Tibial artery (tissue), 4 donors: Measurements from ENCODE around the gene NAALADL1.

Experiments
- DNase-seq, 2 donors: peaks; one replicate each; pipeline ENCODE4 v3.0.0-alpha.2; 2019
- H3K27ac ChIP-seq, 2 donors: fragments of 200-600 bp; sonication (generic) in 1 of 2; 1 replicate in 1 of 2; 2 replicates in 1 of 2; pipeline ENCODE4 v1.5.1; 2018 to 2019; ENCODE audit warnings: mild to moderate bottlenecking in 1 of 2
- H3K27me3 ChIP-seq, 2 donors: fragments of 200-600 bp; sonication (generic) in 1 of 2; one replicate each; pipeline versions ENCODE4 v1.5.1 to v1.6.0; 2016 to 2019
- H3K36me3 ChIP-seq, 3 donors: fragments of 200-600 bp; sonication (generic) in 2 of 3; one replicate each; pipeline ENCODE4 v1.5.1; 2016 to 2019; ENCODE audit warnings: mild to moderate bottlenecking in 2 of 3
- H3K4me1 ChIP-seq, 4 donors: fragments of 200-600 bp; sonication (generic) in 2 of 4; 1 replicate in 3 of 4; 2 replicates in 1 of 4; pipeline ENCODE4 v1.5.1; 2016 to 2019
- H3K4me3 ChIP-seq, 2 donors: fragments of 200-600 bp; sonication (generic) in 1 of 2; 1 replicate in 1 of 2; 2 replicates in 1 of 2; pipeline ENCODE4 v1.5.1; 2018 to 2019; ENCODE audit warnings: mild to moderate bottlenecking in 2 of 2
- H3K9me3 ChIP-seq, 3 donors: fragments of 200-600 bp; sonication (generic) in 1 of 3; one replicate each; pipeline ENCODE4 v1.5.1; 2016 to 2019
- intact Hi-C: fragments of 100-400 bp; cut with DNase I; formaldehyde crosslinking; loops from one replicate; pipeline ENCODE4 v1.15.0; 2023; ENCODE audit warnings: low total_unique reads
- TF ChIP-seq, protein P1 (sequence below), 2 experiments: fragments of 200-600 bp in 1 of 2; fragments of 450-650 bp in 1 of 2; IDR thresholded peaks; one replicate each; pipeline ENCODE4 v1.5.1; 2017 to 2019; ENCODE audit warnings: antibody characterized with exemption in 2 of 2, mild to moderate bottlenecking in 1 of 2, moderate library complexity in 1 of 2

The NAALADL1 gene

DNA sequence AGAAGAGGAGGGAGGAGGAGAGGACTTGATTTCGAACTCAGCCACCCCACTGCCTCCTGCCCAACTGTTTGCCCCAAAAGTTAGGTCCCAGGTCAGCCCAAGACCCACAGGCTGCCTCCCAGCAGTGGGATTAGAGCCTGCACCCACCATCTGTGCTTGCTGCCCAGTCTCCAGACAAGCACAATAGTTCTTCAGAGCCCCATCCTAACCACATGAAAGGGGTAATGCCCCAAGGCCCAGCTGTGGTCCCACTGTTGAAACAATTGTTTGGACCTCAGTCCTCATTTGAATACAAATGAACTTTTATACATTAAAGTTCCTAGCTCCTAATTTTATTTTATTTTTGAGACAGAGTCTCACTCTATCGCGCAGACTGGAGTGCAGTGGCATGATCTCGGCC, 32.3 kb upstream of the NAALADL1 start:
- H3K4me1 ChIP-seq = peaks cover 0 to 2% (median 2%) of the 10 kb centered on the region in 4 donors
- no peaks in the 10 kb centered on the region for H3K9me3 ChIP-seq
- intact Hi-C loops = no loop called here
- no peak overlapping the region for H3K4me3 ChIP-seq
- TF ChIP-seq, protein P1, sequence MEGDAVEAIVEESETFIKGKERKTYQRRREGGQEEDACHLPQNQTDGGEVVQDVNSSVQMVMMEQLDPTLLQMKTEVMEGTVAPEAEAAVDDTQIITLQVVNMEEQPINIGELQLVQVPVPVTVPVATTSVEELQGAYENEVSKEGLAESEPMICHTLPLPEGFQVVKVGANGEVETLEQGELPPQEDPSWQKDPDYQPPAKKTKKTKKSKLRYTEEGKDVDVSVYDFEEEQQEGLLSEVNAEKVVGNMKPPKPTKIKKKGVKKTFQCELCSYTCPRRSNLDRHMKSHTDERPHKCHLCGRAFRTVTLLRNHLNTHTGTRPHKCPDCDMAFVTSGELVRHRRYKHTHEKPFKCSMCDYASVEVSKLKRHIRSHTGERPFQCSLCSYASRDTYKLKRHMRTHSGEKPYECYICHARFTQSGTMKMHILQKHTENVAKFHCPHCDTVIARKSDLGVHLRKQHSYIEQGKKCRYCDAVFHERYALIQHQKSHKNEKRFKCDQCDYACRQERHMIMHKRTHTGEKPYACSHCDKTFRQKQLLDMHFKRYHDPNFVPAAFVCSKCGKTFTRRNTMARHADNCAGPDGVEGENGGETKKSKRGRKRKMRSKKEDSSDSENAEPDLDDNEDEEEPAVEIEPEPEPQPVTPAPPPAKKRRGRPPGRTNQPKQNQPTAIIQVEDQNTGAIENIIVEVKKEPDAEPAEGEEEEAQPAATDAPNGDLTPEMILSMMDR (IDR thresholded peaks at IDR 0.05) = no peak
- H3K36me3 ChIP-seq = peaks cover 25 to 44% (median 35%) of the 10 kb centered on the region in 3 donors
- no peak overlapping the region for H3K27ac ChIP-seq
- no peaks in the 10 kb centered on the region for H3K27me3 ChIP-seq
- no peak for DNase-seq

DNA sequence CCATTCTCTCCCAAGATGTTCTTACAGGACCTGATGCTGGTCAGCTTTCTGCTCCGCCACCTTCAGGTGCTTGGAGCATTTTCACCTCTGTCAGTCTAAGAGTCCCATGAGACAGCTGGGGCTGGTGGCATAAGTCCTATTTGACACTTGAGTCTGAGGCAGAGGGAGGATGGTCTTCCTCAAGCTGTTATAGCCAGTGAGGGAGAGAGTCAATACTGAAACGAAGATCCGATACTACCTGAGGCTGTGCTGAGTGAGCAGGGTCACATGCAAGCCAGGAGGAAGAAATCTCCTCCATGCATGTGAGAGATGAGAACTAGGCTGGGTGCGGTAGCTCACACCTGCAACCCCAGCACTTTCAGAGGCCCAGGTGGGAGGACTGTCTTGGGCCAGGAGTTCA, 31.3 kb upstream of the NAALADL1 start:
- no peak overlapping the region for H3K4me3 ChIP-seq
- H3K4me1 ChIP-seq = peaks cover 0 to 10% (median 9%) of the 10 kb centered on the region in 4 donors
- no peaks in the 10 kb centered on the region for H3K9me3 ChIP-seq
- TF ChIP-seq, protein P1 (IDR thresholded peaks at IDR 0.05) = no peak
- intact Hi-C loops = loop anchor here (5.0 kb wide), 1 partner anchor 62 kb away; the partner anchor contains the start of gene SNX15
- H3K27ac ChIP-seq = no peak overlapping the region
- DNase-seq = no peak
- peaks cover 25 to 46% (median 35%) of the 10 kb centered on the region in 3 donors for H3K36me3 ChIP-seq
- H3K27me3 ChIP-seq = no peaks in the 10 kb centered on the region

DNA sequence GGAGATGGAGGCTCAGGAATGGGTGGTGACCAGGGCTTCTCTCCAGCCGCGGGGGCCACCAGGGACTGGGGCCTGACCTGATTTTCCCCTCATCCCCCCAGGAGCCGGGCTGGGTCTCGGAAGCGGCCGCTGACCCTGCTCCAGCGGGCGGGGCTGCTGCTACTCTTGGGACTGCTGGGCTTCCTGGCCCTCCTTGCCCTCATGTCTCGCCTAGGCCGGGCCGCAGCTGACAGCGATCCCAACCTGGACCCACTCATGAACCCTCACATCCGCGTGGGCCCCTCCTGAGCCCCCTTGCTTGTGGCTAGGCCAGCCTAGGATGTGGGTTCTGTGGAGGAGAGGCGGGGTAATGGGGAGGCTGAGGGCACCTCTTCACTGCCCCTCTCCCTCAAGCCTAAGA, 29.5 kb upstream of the NAALADL1 start:
- Histone ChIP-seq H3K27me3 (no peaks in the 10 kb centered on the region), H3K4me3 (no peak overlapping the region), H3K36me3 (peaks cover 25 to 46% (median 35%) of the 10 kb centered on the region in 3 donors), H3K9me3 (no peaks in the 10 kb centered on the region), H3K4me1 (peaks cover 0 to 21% (median 17%) of the 10 kb centered on the region in 4 donors), H3K27ac (no peak overlapping the region)
- no peak for DNase-seq
- TF ChIP-seq, protein P1 (IDR thresholded peaks at IDR 0.05) = no peak
- intact Hi-C loops = loop anchor here (5.0 kb wide), 1 partner anchor 61 kb away; the partner anchor contains the start of gene SNX15

DNA sequence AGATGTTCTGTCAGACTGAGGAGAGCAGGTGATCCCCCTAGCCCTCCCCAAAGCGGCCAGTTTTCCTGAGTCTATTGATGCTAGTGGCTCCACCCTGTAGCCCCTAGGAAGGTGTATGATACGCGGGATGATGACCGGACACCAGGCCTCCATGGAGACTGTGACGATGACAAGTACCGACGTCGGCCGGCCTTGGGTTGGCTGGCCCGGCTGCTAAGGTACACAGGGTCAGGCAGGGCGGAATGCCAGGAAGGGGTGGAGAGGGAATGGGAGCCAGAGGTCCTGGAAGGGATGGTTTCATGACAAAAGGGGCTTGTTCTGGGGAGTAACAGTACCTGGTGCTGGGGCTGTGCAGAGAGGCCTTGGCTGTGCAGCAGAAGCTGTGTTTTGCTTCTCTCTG, 28.9 kb upstream of the NAALADL1 start:
- Histone ChIP-seq H3K4me1 (peaks cover 0 to 21% (median 17%) of the 10 kb centered on the region in 4 donors), H3K4me3 (no peak overlapping the region), H3K27ac (no peak overlapping the region), H3K36me3 (peaks cover 25 to 46% (median 35%) of the 10 kb centered on the region in 3 donors), H3K27me3 (no peaks in the 10 kb centered on the region), H3K9me3 (no peaks in the 10 kb centered on the region)
- DNase-seq = no peak
- intact Hi-C loops = loop anchor here (5.0 kb wide), 1 partner anchor 60 kb away; the partner anchor contains the start of gene SNX15
- TF ChIP-seq, protein P1 (IDR thresholded peaks at IDR 0.05) = no peak

DNA sequence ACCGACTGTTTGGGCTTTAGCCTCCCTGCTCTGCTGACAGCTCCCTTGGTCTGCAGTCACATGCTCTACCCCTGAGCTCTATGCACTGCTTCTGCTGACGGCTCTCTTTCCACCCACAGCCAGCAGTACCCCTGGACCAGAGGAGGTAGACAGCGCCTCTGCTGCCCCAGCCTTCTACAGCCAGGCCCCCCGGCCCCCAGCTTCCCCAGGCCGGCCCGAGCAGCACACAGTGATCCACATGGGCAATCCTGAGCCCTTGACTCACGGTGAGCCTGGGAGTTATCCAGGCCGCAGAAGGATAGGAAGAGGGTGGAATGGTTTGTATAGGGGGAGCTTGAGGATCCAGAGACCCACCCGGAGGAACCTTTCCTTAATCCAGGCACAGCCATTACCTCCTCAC, 28.5 kb upstream of the NAALADL1 start:
- H3K27ac ChIP-seq = no peak overlapping the region
- H3K36me3 ChIP-seq = peaks cover 25 to 46% (median 35%) of the 10 kb centered on the region in 3 donors
- TF ChIP-seq, protein P1 (IDR thresholded peaks at IDR 0.05) = no peak
- no peaks in the 10 kb centered on the region for H3K27me3 ChIP-seq
- H3K9me3 ChIP-seq = no peaks in the 10 kb centered on the region
- DNase-seq = no peak
- intact Hi-C loops = loop anchor here (5.0 kb wide), 1 partner anchor 60 kb away; the partner anchor contains the start of gene SNX15
- peaks cover 0 to 21% (median 17%) of the 10 kb centered on the region in 4 donors for H3K4me1 ChIP-seq
- no peak overlapping the region for H3K4me3 ChIP-seq
